Caco-2 (cell line): ENCODE results near the gene LGI1. TPM values are rescaled to one million over a fixed set of nuclear protein-coding genes. Genes with fewer than 3 reads are reported as not detected.

ENCODE experiments used
- BruUV-seq: library from RNA; stranded (reverse); fragments of 400-500 nt; replicated peaks from 2 replicates; lab custom pipeline; 2021; lab: Mats Ljungman, UMichigan
- CTCF ChIA-PET: fragments of 300-600 bp; sonication (Branson Sonifier 250); formaldehyde crosslinking; loops from one replicate; lab custom pipeline; 2022; ENCODE audit warnings: antibody characterized with exemption; lab: Charles Lee
- POLR2A ChIA-PET: fragments of 300-600 bp; sonication (Branson Sonifier 250); formaldehyde crosslinking; loops from one replicate; lab custom pipeline; 2022; ENCODE audit warnings: antibody characterized with exemption; lab: Charles Lee
- DNase-seq, 2 experiments: peaks; one replicate each; pipeline versions ENCODE4 v3.0.0 to v3.0.0-alpha.2; 2020 to 2022
- H3K27me3 ChIP-seq: replicated peaks from 2 replicates; pipeline ENCODE4 v1.6.0; 2011; ENCODE audit warnings: low read length; ENCODE audit not compliant: control insufficient read depth, insufficient read depth
- H3K36me3 ChIP-seq: 2 replicates; pipeline ENCODE4 v1.5.1; 2011; ENCODE audit warnings: low read length; ENCODE audit not compliant: control insufficient read depth, insufficient read depth
- H3K4me1 ChIP-seq: fragments of 250-450 bp; sonication (Bioruptor Pico); 2 replicates; pipeline ENCODE4 v1.5.1; 2020; ENCODE audit warnings: mild to moderate bottlenecking
- H3K4me3 ChIP-seq: 2 replicates; pipeline ENCODE4 v1.5.1; 2011; ENCODE audit warnings: low read depth, mild to moderate bottlenecking, control low read depth, low read length
- H3K9me3 ChIP-seq: fragments of 250-450 bp; sonication (Bioruptor Pico); 2 replicates; pipeline ENCODE4 v1.5.1; 2020; ENCODE audit warnings: mild to moderate bottlenecking, moderate library complexity
- H3K27ac Mint-ChIP-seq: one replicate; pipeline ENCODE4 v1.8.0; 2022; ENCODE audit warnings: mixed read lengths; ENCODE audit not compliant: unreplicated experiment
- H3K27me3 Mint-ChIP-seq: one replicate; pipeline ENCODE4 v1.8.0; 2022; ENCODE audit warnings: mixed read lengths; ENCODE audit not compliant: insufficient read depth, unreplicated experiment
- H3K36me3 Mint-ChIP-seq: one replicate; pipeline ENCODE4 v1.8.0; 2022; ENCODE audit warnings: mild to moderate bottlenecking, mixed read lengths; ENCODE audit not compliant: insufficient read depth, unreplicated experiment
- H3K4me1 Mint-ChIP-seq: one replicate; pipeline ENCODE4 v1.8.0; 2022; ENCODE audit warnings: low read depth, mixed read lengths; ENCODE audit not compliant: unreplicated experiment
- H3K4me3 Mint-ChIP-seq: one replicate; pipeline ENCODE4 v1.8.0; 2022; ENCODE audit warnings: mild to moderate bottlenecking, moderate library complexity, mixed read lengths; ENCODE audit not compliant: unreplicated experiment
- H3K9me3 Mint-ChIP-seq: one replicate; pipeline ENCODE4 v1.8.0; 2022; ENCODE audit warnings: mixed read lengths; ENCODE audit not compliant: unreplicated experiment
- intact Hi-C: fragments of 100-400 bp; cut with micrococcal nuclease; formaldehyde crosslinking; loops from one replicate; pipeline ENCODE4 v1.10.0; 2022; ENCODE audit not compliant: unreplicated experiment
- total RNA-seq: library from RNA; stranded (reverse); gene quantifications from 2 replicates; pipeline ENCODE4 v1.2.3, GENCODE V29; 2022
- TF ChIP-seq, protein P1 (sequence below), 2 experiments: fragments of 200-600 bp in 1 of 2; IDR thresholded peaks; 1 replicate in 1 of 2; 2 replicates in 1 of 2; pipeline versions ENCODE4 v1.5.1 to v1.8.0; 2011 to 2022; ENCODE audit warnings: antibody characterized with exemption in 1 of 2, control low read depth in 1 of 2, inconsistent platforms in 1 of 2, low read depth in 1 of 2, low read length in 1 of 2, mild to moderate bottlenecking in 1 of 2, moderate library complexity in 1 of 2; ENCODE audit not compliant: insufficient read depth in 1 of 2, severe bottlenecking in 1 of 2, unreplicated experiment in 1 of 2

Gene LGI1
- total RNA-seq, 1 experiment from 2014 or later = 0.48 TPM

GRCh38 chr10:93768892-93769291 lies 11.2 kb downstream of the LGI1 start:
- no peak for DNase-seq
- Mint-ChIP-seq H3K27me3 (no peaks in the 10 kb centered on the region), H3K36me3 (no peaks in the 10 kb centered on the region), H3K9me3 (no peaks in the 10 kb centered on the region), H3K4me1 (peaks cover 7% of the 10 kb centered on the region), H3K27ac (no peak overlapping the region), H3K4me3 (no peak overlapping the region)
- no TSS peak for BruUV-seq
- Histone ChIP-seq H3K36me3 (no peaks in the 10 kb centered on the region), H3K9me3 (no peaks in the 10 kb centered on the region), H3K27me3 (no peaks in the 10 kb centered on the region), H3K4me1 (no peaks in the 10 kb centered on the region), H3K4me3 (no peak overlapping the region)
- TF ChIP-seq, protein P1, sequence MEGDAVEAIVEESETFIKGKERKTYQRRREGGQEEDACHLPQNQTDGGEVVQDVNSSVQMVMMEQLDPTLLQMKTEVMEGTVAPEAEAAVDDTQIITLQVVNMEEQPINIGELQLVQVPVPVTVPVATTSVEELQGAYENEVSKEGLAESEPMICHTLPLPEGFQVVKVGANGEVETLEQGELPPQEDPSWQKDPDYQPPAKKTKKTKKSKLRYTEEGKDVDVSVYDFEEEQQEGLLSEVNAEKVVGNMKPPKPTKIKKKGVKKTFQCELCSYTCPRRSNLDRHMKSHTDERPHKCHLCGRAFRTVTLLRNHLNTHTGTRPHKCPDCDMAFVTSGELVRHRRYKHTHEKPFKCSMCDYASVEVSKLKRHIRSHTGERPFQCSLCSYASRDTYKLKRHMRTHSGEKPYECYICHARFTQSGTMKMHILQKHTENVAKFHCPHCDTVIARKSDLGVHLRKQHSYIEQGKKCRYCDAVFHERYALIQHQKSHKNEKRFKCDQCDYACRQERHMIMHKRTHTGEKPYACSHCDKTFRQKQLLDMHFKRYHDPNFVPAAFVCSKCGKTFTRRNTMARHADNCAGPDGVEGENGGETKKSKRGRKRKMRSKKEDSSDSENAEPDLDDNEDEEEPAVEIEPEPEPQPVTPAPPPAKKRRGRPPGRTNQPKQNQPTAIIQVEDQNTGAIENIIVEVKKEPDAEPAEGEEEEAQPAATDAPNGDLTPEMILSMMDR (IDR thresholded peaks at IDR 0.05; ENCODE audit: insufficient read depth in 1 of 2, low read depth in 1 of 2, low read length in 1 of 2, severe bottlenecking in 1 of 2, unreplicated experiment in 1 of 2) = no peak
- intact Hi-C loops = no loop called here
- ChIA-PET CTCF (no interaction called here), POLR2A (no interaction called here)

DNA sequence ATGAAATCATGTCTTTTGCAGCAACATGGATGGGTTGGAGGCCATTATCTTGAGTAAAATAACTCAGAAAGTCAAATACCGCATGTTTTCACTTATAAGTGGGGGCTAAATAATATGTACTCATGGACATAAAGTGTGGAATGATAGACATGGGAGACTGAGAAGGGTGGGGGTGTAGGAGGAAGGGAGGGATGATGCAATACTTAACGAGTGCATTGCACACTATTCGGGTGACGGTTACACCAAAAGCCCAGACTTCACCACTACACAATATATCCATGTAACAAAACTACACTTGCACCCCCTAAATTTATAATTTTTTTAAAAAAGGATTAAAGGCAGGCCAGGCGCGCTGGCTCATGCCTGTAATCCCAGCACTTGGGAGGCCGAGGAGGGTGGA lies 13.6 kb downstream of the LGI1 start:
- CTCF ChIA-PET = no interaction called here
- POLR2A ChIA-PET = no interaction called here
- Mint-ChIP-seq H3K4me1 (peaks cover 17% of the 10 kb centered on the region), H3K36me3 (no peaks in the 10 kb centered on the region), H3K27ac (no peak overlapping the region), H3K4me3 (no peak overlapping the region), H3K9me3 (no peaks in the 10 kb centered on the region), H3K27me3 (no peaks in the 10 kb centered on the region)
- no peak for DNase-seq
- intact Hi-C loops = no loop called here
- TF ChIP-seq, protein P1 (IDR thresholded peaks at IDR 0.05; ENCODE audit: insufficient read depth in 1 of 2, low read depth in 1 of 2, low read length in 1 of 2, severe bottlenecking in 1 of 2, unreplicated experiment in 1 of 2) = no peak
- BruUV-seq = no TSS peak
- Histone ChIP-seq H3K4me1 (peaks cover 13% of the 10 kb centered on the region), H3K36me3 (no peaks in the 10 kb centered on the region), H3K4me3 (no peak overlapping the region), H3K9me3 (no peaks in the 10 kb centered on the region), H3K27me3 (no peaks in the 10 kb centered on the region)

- DNase-seq = no peak
- H3K27me3 Mint-ChIP-seq = no peaks in the 10 kb centered on the region
- no TSS peak for BruUV-seq
- peaks cover 28% of the 10 kb centered on the region for H3K4me1 Mint-ChIP-seq
- intact Hi-C loops = no loop called here
- H3K4me3 ChIP-seq = no peak overlapping the region
- no peak overlapping the region for H3K4me3 Mint-ChIP-seq
- POLR2A ChIA-PET = no interaction called here
- H3K27me3 ChIP-seq = no peaks in the 10 kb centered on the region
- H3K27ac Mint-ChIP-seq = no peak overlapping the region
- CTCF ChIA-PET = no interaction called here
- H3K9me3 ChIP-seq = no peaks in the 10 kb centered on the region
- H3K36me3 ChIP-seq = no peaks in the 10 kb centered on the region
- peaks cover 29% of the 10 kb centered on the region for H3K4me1 ChIP-seq
- TF ChIP-seq, protein P1 (IDR thresholded peaks at IDR 0.05; ENCODE audit: insufficient read depth in 1 of 2, low read depth in 1 of 2, low read length in 1 of 2, severe bottlenecking in 1 of 2, unreplicated experiment in 1 of 2) = no peak
- H3K9me3 Mint-ChIP-seq = no peaks in the 10 kb centered on the region
- H3K36me3 Mint-ChIP-seq = no peaks in the 10 kb centered on the region
These were observed 15.4 kb downstream of the LGI1 start for GRCh38 chr10:93773120-93773519.
